Activated T-cell treated with anti-CD3 and anti-CD28 coated beads for 1 hour (primary cell): Measurements from ENCODE around the gene LRRC8D.

Experiments
- DNase-seq: peaks from one replicate; pipeline ENCODE4 v3.0.0-alpha.2; 2020; ENCODE audit warnings: low read depth

LRRC8D gene

GRCh38 chr1:89896105-89896942 is 75.5 kb downstream of the LRRC8D start:
- no peak for DNase-seq

- no peak for DNase-seq
Observed at GRCh38 chr1:89897347-89898133, 76.7 kb downstream of the LRRC8D start.

GRCh38 chr1:89898150-89898549 is 77.3 kb downstream of the LRRC8D start:
- DNase-seq = no peak

- DNase-seq = no peak
Observed at GRCh38 chr1:89898695-89899470, 78.1 kb downstream of the LRRC8D start.

GRCh38 chr1:89900323-89900722 is 79.5 kb downstream of the LRRC8D start:
- DNase-seq = no peak

GRCh38 chr1:89900791-89901708 is 80.2 kb downstream of the LRRC8D start:
- DNase-seq = no peak

GRCh38 chr1:89901957-89902669 is 81.3 kb downstream of the LRRC8D start:
- no peak for DNase-seq

GRCh38 chr1:89903550-89903949 is 82.7 kb downstream of the LRRC8D start:
- no peak for DNase-seq

GRCh38 chr1:89904219-89904980 is 83.6 kb downstream of the LRRC8D start:
- DNase-seq = no peak

- no peak for DNase-seq
Observed at GRCh38 chr1:89905395-89906058, 84.7 kb downstream of the LRRC8D start.

- DNase-seq = no peak
Observed at GRCh38 chr1:89906088-89906487, 85.3 kb downstream of the LRRC8D start.

- DNase-seq = no peak
Observed at GRCh38 chr1:89907727-89908212, 86.9 kb downstream of the LRRC8D start.

GRCh38 chr1:89908273-89908671 is 87.4 kb downstream of the LRRC8D start:
- no peak for DNase-seq

- DNase-seq = no peak
Observed at GRCh38 chr1:89908672-89909436, 88.0 kb downstream of the LRRC8D start.

GRCh38 chr1:89910268-89910667 is 89.4 kb downstream of the LRRC8D start:
- no peak for DNase-seq

- no peak for DNase-seq
Observed at GRCh38 chr1:89910780-89911179, 89.9 kb downstream of the LRRC8D start.

GRCh38 chr1:89911191-89911991 is 90.6 kb downstream of the LRRC8D start:
- DNase-seq = no peak

- no peak for DNase-seq
Observed at GRCh38 chr1:89912073-89912472, 91.2 kb downstream of the LRRC8D start.
